GM18519 (cell line): ENCODE measurements around the gene TDRD3.

Experiments
- ATAC-seq: cut with Tn5 transposase; IDR thresholded peaks from one replicate; pipeline ENCODE4 v1.9.1; 2021; ENCODE audit warnings: mild to moderate bottlenecking, moderate library complexity; ENCODE audit not compliant: unreplicated experiment, low FRiP score

Gene TDRD3

GRCh38 chr13:60572003-60572798 lies 175.2 kb downstream of the TDRD3 start:
- no peak for ATAC-seq

GRCh38 chr13:60572855-60573254 lies 175.8 kb downstream of the TDRD3 start:
- ATAC-seq, result no peak

DNA sequence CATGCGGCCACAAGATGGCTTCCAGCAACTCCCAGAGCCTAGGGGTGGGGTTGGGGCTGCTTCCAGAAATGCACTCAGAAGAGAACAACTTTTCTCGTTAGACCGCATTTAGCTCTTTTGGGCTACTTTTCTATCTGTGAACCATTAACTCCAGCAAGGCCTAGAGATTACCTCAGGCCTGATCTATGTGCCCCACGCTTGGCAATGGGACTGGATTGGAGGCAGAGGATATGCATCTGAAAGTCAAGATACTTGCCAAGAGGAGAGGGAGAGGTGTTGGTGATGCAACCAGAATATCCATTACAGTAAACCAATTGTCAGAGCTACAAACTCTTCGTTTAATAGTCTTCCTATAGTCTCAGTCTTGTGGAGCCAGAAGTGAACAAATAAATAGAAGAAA lies 177.7 kb downstream of the TDRD3 start:
- no peak for ATAC-seq

GRCh38 chr13:60575142-60575541 lies 178.1 kb downstream of the TDRD3 start:
- no peak for ATAC-seq

DNA sequence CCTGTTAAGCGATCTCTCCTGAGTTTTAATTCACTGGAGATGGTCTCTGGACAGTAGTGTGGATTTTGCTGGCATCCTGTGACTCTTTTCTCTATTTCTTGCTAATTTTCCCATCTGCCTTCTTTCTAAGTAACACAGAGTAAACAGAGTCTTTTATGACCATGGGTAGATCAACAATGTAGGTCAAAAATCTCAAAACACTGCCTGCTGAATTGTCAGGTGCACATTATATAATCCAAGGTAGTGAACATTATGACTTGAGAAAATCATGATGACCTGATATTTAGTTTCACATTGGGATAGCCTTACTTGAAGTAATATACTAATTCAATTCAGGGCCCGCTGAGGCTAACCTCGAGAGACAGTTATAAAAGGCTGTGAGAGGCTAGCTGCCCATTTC lies 180.7 kb downstream of the TDRD3 start:
- ATAC-seq, result no peak

DNA sequence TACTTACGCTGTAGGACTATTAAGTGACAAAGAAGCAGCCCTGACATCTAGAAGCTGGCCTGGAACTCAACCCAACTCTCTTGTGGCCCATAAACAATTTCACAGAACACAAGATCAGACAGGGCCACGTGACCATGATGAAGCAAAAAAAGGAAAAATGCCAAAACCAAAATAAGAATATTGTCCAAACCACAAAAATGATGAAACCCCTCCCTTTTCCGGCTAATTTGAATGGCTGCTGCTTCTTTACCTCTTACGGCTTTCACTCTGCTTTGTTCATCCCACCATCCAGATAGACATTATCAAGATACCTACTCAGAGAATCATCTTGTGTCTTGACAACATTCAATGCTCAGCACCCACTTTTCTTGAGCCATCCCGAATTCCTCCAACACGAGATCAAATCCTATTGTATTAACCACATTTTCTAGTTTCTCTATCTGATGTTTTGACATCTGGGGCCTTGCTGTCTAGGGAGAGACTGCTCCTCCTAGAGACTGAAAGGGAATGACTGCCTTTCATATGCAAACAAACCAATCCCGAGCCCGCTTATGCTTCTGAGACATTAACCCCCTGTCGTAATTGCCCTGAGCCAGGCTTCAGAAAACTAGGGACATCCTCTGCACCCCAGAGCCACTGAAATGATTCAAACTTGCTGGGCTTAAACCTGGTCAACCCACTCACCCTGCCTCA lies 186.3 kb downstream of the TDRD3 start:
- no peak for ATAC-seq

- no peak for ATAC-seq
Measured at GRCh38 chr13:60583911-60584753, 187.1 kb downstream of the TDRD3 start.

DNA sequence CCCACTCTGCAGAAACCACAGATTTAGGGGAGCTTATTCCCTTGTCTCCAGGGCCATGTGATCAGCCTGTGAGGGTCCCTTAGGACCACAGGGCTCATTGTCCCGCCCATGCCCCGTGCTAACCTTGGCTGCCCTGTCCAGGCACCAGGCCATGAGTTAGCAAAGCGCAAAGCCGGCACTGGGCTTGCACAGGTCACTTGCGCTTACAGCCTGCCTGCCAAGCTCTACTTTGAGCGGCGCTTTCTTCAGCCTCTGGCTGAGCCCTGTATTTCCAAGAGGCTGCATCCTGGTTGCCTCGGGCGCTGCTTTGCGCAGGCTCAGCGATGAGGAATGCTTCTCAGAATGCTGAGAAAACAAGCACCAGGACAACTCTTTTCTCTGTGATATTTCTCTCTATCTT lies 188.0 kb downstream of the TDRD3 start:
- ATAC-seq, result no peak

GRCh38 chr13:60590800-60591747 lies 194.1 kb downstream of the TDRD3 start:
- ATAC-seq, result no peak

DNA sequence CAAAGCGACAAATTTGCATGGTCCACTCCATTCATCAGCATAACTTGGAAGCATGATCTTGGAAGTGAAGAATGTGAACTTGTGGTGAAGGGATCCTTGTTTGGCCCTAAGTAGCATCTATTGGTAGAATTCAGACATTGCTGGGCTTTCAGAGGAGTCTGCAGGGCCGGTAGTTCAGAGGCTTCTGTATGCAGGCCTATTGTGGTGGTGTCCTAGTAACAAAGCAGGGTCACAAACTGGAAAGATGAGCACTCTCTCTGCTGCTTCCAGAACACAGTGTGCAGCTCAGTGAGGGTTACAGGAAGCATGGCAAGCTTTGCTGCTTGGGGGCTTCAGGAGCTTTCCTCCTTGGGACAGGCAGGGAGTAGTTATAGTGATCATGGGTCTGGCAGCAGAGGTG lies 206.0 kb downstream of the TDRD3 start:
- ATAC-seq, result no peak

- ATAC-seq, result no peak
Measured at GRCh38 chr13:60604058-60604457, 207.0 kb downstream of the TDRD3 start.

- no peak for ATAC-seq
Measured at GRCh38 chr13:60608954-60609353, 211.9 kb downstream of the TDRD3 start.

DNA sequence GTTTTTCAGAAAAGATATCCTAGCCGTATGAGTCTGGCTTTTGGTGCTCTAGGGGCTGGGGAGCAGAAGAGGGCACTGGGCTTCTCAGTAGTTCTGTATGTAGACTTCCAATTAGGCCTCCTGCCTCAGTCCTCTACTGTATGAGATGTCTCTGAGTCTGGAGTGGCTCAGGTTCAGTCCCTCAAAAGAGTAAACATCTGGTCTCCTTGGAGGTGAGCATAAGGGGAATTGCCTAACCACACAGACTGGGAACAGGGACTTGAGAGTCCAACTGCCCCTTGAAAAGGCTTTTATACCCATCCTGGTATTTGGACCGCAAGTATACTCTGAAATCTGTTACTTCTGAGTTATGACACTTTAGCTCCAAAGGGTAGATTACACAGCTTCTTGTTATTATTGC lies 214.5 kb downstream of the TDRD3 start:
- ATAC-seq, result no peak

- no peak for ATAC-seq
Measured at GRCh38 chr13:60612593-60612992, 215.6 kb downstream of the TDRD3 start.

DNA sequence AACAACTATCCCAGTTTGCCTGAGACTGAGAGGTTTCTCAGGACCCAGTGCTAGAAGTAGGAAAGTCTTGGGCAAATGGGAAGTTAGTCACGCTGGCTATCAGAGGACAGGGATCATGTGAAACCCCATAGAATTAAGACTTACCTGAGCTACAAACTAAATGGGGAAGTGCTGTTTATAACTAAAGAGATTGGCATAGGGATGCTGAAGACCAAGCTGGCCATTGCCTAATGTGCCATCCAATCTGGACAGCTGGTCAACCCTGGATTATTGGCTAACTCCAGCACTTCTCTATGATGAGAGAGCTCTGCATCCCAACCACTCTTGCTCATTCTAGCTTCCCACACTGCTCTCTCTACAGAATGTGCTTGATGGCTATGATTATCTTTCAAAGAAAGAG lies 216.1 kb downstream of the TDRD3 start:
- ATAC-seq, result no peak

DNA sequence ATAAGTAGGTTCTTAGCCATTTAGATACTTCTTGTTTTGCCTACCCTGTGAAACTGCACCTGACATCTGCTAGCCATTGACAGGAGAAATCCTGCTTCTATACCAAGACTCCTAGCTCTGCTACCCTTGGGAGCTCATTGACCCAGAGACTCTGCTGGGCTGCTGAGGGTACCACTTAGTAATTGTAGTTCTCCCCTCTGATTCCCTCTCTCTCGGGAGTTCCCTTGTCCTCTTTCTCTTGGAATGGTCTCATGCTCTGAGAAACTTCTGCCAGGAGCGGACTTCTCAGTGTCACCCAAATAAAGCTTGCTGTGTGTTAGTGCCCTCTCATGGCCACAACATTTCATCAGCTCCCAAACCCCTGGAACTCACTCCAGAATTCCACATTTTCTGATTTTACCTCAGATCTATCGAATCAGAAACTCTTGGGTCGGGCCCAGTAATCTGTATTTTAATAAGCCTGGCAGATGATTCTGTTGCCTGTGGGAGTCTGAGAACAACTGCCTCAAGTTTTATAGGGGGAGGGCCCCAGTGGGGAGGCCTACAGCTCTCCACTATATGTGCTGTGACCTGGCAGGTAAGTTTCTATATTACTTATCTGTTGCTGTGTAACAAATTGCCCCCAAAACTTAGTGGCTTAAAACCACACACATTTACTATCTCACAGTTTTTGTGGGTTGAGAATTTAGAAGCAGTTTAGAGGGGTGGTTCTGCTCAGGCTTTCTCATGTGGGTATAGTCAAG lies 221.1 kb downstream of the TDRD3 start:
- no peak for ATAC-seq

DNA sequence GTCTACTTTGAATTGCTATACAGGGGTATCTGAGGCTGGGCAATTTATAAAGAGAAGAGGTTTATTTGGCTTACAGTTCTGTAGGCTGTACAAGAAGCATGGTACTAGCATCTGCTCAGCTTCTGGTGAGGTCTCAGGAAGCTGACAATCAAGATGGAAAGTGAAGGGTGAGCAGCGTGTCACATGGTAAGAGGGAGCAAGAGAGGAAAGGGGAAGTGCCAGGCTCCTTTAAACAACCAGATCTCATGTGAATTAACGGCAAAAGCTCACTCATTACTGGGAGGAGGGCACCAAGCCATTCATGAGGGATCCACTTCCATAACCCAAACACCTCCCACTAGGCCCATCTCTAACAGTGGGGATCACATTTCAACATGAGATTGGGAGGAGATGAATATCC lies 222.4 kb downstream of the TDRD3 start:
- no peak for ATAC-seq

GRCh38 chr13:60620611-60621395 lies 223.8 kb downstream of the TDRD3 start:
- ATAC-seq, result no peak

DNA sequence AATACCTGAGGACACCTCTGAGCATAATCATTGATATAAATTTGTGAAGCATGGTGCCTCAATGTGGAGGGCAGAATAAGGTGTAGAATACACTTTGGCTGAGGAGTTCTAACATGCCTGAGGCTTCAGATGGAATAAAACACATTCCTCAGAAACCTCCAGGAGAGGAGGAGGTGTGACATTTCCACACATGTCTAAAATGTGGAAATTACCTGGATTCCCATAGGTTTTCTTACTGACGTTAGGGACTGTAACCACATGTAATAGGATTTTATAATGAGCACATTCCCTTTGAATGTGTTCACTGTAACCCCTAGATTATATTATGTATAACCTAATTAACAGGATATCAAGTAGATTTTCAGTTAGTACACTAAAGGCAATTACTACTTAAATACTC lies 226.1 kb downstream of the TDRD3 start:
- no peak for ATAC-seq
